Brain microvascular endothelial cell (primary cell): ENCODE measurements around the gene CCDC190.

ENCODE experiments used
- DNase-seq: peaks from one replicate; pipeline ENCODE4 v3.0.0-alpha.2; 2020
- H3K27ac ChIP-seq: fragments of 250-450 bp; sonication (Bioruptor Pico); 2 replicates; pipeline ENCODE4 v1.5.1; 2020; ENCODE audit warnings: mild to moderate bottlenecking, moderate library complexity
- H3K27me3 ChIP-seq: fragments of 250-450 bp; sonication (Bioruptor Pico); replicated peaks from 2 replicates; pipeline ENCODE4 v1.5.1; 2020; ENCODE audit warnings: mild to moderate bottlenecking
- H3K36me3 ChIP-seq: fragments of 250-450 bp; sonication (Bioruptor Pico); replicated peaks from 2 replicates; pipeline ENCODE4 v1.5.1; 2020; ENCODE audit warnings: mild to moderate bottlenecking
- H3K4me3 ChIP-seq: 2 replicates; pipeline ENCODE4 v1.5.1; 2011; ENCODE audit warnings: low read depth, mild to moderate bottlenecking, control low read depth, low read length, moderate library complexity
- in situ Hi-C: cut with HindIII; loops from 2 replicates; pipeline ENCODE4 v1.10.0; 2017; ENCODE audit warnings: low sequenced_read_pairs, low pct_ligation_motif_present
- TF ChIP-seq, protein P1 (sequence below): IDR thresholded peaks from 2 replicates; pipeline ENCODE4 v1.5.1; 2011; ENCODE audit warnings: low read depth, mild to moderate bottlenecking, moderate library complexity, low read length, control low read depth, inconsistent platforms; ENCODE audit errors: missing control alignments

Gene CCDC190, protein sequence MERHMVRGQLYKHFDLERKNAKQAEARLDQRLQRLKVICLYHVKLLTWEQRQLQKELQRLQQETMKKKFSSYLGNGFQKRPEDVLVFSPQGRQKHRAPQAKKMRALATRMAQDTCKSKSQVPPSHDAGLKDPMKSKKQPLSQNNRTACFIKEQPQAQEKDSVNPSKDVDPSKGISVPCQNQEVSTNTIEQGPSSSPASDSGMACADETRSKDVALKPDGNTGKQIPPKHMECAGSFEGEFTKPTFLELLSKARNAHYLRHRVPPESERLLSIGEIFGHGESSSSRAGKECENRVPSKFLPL

DNA sequence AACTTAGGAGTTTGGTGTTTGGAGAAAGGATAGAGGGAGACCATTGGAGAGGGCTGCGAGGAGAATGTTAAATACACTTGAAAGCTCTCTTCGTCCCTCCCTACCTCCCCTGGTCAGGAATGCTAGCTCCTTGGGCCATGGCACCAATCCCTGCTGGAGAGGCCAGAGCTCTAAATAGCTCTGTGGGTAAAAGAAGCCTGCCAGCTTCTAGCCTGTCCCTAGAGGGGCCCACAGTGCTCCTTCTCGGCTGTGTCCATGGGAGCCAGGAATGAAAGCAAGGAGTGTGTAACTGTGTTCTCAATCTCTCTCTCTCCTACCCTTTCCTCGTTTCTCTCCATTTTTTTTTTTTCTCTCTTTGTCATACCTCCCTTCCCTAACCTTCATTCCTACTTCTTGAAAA lies at the start of gene CCDC190:
Gene CCDC190 (minus strand): TSS at position 75 of the 400 bp plus-strand sequence. CDS start 1,529 bp downstream, outside the sequence.
- no peak within 1 kb of the TSS for H3K27ac ChIP-seq
- TF ChIP-seq, protein P1, sequence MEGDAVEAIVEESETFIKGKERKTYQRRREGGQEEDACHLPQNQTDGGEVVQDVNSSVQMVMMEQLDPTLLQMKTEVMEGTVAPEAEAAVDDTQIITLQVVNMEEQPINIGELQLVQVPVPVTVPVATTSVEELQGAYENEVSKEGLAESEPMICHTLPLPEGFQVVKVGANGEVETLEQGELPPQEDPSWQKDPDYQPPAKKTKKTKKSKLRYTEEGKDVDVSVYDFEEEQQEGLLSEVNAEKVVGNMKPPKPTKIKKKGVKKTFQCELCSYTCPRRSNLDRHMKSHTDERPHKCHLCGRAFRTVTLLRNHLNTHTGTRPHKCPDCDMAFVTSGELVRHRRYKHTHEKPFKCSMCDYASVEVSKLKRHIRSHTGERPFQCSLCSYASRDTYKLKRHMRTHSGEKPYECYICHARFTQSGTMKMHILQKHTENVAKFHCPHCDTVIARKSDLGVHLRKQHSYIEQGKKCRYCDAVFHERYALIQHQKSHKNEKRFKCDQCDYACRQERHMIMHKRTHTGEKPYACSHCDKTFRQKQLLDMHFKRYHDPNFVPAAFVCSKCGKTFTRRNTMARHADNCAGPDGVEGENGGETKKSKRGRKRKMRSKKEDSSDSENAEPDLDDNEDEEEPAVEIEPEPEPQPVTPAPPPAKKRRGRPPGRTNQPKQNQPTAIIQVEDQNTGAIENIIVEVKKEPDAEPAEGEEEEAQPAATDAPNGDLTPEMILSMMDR: no peak
- H3K36me3 ChIP-seq: no peaks in the 10 kb centered on the region
- no peak within 1 kb of the TSS for H3K4me3 ChIP-seq
- in situ Hi-C loops: loop anchor here (25.0 kb wide), 1 partner anchor 451 kb away; the partner anchor contains the start of gene NUF2
- H3K27me3 ChIP-seq: no peaks in the 10 kb centered on the region
- no peak for DNase-seq

DNA sequence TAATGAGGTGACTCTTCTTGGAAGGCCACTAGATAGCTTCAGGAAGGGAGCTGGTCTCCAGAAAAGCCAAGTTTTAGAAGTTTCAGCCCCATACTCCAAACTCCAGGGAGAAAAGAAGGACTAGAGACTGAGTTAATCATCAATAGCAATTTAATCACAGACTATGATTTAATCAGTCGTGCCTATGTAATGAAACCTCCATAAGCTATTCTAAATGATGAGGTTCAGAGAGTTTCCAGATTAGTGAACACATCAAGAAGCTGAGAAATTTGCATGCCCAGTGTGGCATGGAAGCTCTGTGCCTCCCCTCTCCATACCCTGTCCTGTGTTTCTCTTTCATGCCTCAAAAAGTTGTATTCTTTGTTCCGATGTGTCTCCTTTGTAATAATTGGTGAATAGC lies 49.2 kb upstream of the CCDC190 start:
- H3K27me3 ChIP-seq: no peaks in the 10 kb centered on the region
- in situ Hi-C loops: no loop called here
- TF ChIP-seq, protein P1: no peak
- DNase-seq: no peak
- H3K4me3 ChIP-seq: no peak overlapping the region
- no peak overlapping the region for H3K27ac ChIP-seq
- no peaks in the 10 kb centered on the region for H3K36me3 ChIP-seq

DNA sequence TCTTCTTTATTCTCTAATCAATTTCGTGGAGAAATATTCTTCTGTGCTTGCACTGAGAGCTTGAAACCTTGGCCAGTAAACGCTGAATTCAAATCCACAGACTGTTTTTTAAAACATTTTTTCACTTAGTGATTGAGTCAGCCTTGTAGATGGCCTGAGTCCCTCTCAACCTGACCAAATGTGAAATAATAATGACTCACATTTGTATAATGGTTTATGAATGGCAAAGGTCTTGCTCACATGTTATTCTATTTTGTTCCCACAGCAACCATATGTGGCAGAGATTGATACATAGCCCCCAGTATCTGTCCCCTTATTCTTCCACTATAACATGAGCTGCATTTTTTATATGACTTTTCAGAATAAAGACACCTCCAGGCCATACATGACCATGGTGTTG lies 47.8 kb upstream of the CCDC190 start:
- Histone ChIP-seq H3K27me3 (no peaks in the 10 kb centered on the region), H3K4me3 (no peak overlapping the region), H3K36me3 (no peaks in the 10 kb centered on the region), H3K27ac (peak overlapping the region; percentile 94)
- in situ Hi-C loops: no loop called here
- peak; percentile 83 for DNase-seq
- TF ChIP-seq, protein P1: no peak

DNA sequence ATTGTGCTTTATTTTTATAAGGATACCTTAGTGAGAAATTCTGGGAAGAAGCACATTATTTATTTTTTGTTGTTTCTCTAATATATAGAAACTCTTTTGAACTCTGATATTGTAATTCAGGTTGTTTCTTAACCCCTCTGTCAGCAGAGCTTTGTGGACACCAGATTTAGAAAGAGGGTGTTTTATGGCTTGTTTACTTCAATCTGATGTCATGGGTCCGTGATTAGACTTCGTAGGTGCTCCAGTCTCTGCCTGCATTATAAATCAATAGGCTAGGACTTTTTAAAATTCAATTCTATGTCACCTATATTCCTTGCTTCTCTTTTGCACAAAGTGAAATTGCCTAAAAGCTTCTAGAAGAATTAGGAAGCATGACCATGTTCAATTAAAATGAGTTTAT lies 47.3 kb upstream of the CCDC190 start:
- in situ Hi-C loops: no loop called here
- TF ChIP-seq, protein P1: no peak
- Histone ChIP-seq H3K27ac (peak overlapping the region; percentile 94), H3K36me3 (no peaks in the 10 kb centered on the region), H3K4me3 (no peak overlapping the region), H3K27me3 (no peaks in the 10 kb centered on the region)
- DNase-seq: no peak

DNA sequence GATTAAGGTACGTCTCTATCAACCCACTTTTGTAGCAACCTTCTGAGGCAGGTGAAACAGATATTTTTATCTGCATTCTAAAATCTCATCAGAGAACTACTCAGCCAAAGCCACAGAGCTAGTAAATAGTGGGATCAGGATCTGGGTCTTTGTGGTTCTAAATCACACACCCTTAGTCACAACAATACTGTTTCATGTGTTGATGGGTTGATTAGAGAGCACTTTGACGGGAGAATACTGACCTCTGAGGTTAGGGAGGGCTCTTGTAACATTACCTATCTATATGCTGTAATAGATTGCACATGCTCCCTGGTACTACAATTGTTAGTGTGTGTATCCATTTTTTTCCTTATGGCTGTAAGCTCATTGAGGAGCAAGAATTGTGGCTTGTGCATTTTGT lies 45.5 kb upstream of the CCDC190 start:
- Histone ChIP-seq H3K27ac (peak overlapping the region; percentile 90), H3K27me3 (no peaks in the 10 kb centered on the region), H3K4me3 (no peak overlapping the region), H3K36me3 (no peaks in the 10 kb centered on the region)
- TF ChIP-seq, protein P1: no peak
- in situ Hi-C loops: no loop called here
- DNase-seq: peak; percentile 12
